ENCODE data around the gene POLR3H. TPM values are rescaled to one million over a fixed set of nuclear protein-coding genes. Genes with fewer than 3 reads are reported as not detected.

The POLR3H gene
- total RNA-seq, 4 donors from 2014 or later = 20.9 to 28.2 (median 23.0) TPM

DNA sequence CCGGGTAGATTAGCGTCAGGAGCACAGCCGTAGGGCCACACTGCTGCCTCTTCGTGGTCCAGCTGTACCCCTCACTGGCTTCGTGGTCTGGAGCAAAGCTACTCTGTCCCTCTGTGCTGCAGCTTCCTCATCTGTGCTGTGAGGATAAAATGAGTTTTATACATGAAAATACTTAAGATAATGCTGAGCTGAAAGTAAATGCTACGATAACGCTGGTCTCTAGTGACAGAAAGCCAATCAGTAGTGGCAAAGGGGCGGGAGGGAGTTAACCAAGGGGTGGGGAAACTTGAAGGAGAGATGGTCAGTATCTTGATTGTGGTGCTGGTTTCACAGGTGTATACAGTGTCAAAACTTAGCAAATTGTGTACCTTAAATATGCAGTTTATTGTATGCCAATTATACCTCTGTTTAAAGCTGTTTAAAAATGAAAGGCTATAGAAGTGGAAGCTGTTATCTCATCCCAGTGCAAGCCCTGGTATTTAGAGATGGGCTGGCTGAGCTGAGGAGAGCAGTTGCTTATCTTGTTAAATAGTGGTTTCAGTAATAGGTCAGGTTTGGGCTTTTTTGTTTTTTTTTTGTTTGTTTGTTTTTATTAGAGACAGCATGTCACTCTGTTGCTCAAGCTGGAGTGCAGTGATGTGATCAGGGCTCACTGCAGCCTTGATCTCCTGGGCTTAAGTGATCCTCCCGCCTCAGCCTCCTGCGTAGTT, 38.6 kb downstream of the POLR3H start:
- WGBS = 92% methylated on average over 10 of the region's 10 CpGs
- peaks cover 20 to 96% (median 77%) of the 10 kb centered on the region in 4 donors for H3K36me3 ChIP-seq
- intact Hi-C loops (cut with DNase I) = no loop called here
- H3K9me3 ChIP-seq = no peaks in the 10 kb centered on the region
- DNase-seq (ENCODE audit: extremely low spot score) = no peak
- TF ChIP-seq POLR2A (IDR thresholded peaks at IDR 0.05; ENCODE audit: low read depth) (no peak), POLR2AphosphoS5 (IDR thresholded peaks at IDR 0.05) (no peak), EP300 (IDR thresholded peaks at IDR 0.05) (no peak)
- TF ChIP-seq, protein P1, sequence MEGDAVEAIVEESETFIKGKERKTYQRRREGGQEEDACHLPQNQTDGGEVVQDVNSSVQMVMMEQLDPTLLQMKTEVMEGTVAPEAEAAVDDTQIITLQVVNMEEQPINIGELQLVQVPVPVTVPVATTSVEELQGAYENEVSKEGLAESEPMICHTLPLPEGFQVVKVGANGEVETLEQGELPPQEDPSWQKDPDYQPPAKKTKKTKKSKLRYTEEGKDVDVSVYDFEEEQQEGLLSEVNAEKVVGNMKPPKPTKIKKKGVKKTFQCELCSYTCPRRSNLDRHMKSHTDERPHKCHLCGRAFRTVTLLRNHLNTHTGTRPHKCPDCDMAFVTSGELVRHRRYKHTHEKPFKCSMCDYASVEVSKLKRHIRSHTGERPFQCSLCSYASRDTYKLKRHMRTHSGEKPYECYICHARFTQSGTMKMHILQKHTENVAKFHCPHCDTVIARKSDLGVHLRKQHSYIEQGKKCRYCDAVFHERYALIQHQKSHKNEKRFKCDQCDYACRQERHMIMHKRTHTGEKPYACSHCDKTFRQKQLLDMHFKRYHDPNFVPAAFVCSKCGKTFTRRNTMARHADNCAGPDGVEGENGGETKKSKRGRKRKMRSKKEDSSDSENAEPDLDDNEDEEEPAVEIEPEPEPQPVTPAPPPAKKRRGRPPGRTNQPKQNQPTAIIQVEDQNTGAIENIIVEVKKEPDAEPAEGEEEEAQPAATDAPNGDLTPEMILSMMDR (IDR thresholded peaks at IDR 0.05) = no peak
- no peak overlapping the region for H3K4me3 ChIP-seq
- no peaks in the 10 kb centered on the region for H3K27me3 ChIP-seq
- H3K27ac ChIP-seq (replicated peaks in 1 of 4) = peak overlapping the region in 3 of 4 donors; percentile 25 to 56 (median 39)
- peaks cover 46 to 62% (median 51%) of the 10 kb centered on the region in 4 donors for H3K4me1 ChIP-seq

DNA sequence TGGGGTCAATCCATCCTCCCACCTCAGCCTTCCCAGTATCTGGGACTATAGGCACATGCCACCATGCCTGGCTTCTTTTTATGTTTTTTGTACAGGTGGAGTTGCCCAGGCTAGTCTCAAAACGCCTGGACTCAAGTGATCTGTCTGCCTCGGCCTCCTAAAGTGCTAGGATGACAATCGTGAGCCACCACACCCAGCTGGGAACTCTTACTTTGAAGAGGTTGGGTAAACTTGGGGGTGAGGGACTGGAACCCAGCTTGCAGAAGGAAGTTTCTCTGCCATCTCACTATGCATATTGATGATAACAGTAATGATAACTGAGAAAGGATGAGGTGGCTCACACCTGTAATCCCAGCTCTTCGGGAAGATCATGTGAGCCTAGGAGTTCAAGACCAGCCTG, 39.5 kb downstream of the POLR3H start:
- peaks cover 23 to 96% (median 77%) of the 10 kb centered on the region in 4 donors for H3K36me3 ChIP-seq
- H3K27ac ChIP-seq (replicated peaks in 1 of 4) = peak overlapping the region in 3 of 4 donors; percentile 17 to 57 (median 56)
- H3K9me3 ChIP-seq = no peaks in the 10 kb centered on the region
- H3K4me1 ChIP-seq = peaks cover 45 to 55% (median 51%) of the 10 kb centered on the region in 4 donors
- DNase-seq (ENCODE audit: extremely low spot score) = no peak
- TF ChIP-seq, protein P1 (IDR thresholded peaks at IDR 0.05) = no peak
- no peak for TF ChIP-seq POLR2A (IDR thresholded peaks at IDR 0.05; ENCODE audit: low read depth)
- TF ChIP-seq EP300 (IDR thresholded peaks at IDR 0.05) = no peak
- no peak for TF ChIP-seq POLR2AphosphoS5 (IDR thresholded peaks at IDR 0.05)
- no peak overlapping the region for H3K4me3 ChIP-seq
- no peaks in the 10 kb centered on the region for H3K27me3 ChIP-seq
- intact Hi-C loops (cut with DNase I) = no loop called here
- WGBS = 90% methylated on average over 4 of the region's 4 CpGs

DNA sequence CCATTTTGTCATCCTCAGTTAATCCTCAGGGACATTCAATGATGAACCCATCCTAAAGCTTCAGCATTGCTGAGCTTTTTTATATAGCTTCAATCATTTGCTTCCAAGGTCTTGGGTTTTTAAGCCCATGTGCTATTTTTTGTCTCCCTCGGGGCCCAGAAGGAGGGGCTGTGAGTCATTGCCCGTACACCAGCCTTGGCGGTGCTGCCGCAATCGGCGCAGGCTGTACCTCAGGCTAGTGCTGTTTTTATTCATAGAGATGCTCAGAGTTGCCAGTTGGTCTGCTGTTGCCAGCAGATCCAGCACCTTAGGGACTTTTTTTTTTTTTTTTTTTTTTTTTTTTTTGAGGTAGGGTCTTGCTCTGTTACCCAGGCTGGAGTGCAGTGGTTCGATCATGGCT, 39.9 kb downstream of the POLR3H start:
- WGBS = 67% methylated on average over 7 of the region's 7 CpGs
- intact Hi-C loops (cut with DNase I) = no loop called here
- DNase-seq (ENCODE audit: extremely low spot score) = no peak
- H3K27ac ChIP-seq (replicated peaks in 1 of 4) = peak overlapping the region; percentile 32 to 57 (median 56)
- H3K27me3 ChIP-seq = no peaks in the 10 kb centered on the region
- no peak overlapping the region for H3K4me3 ChIP-seq
- H3K4me1 ChIP-seq = peaks cover 48 to 57% (median 53%) of the 10 kb centered on the region in 4 donors
- TF ChIP-seq POLR2AphosphoS5 (IDR thresholded peaks at IDR 0.05) = peak; percentile 33 to 47
- TF ChIP-seq, protein P1 (IDR thresholded peaks at IDR 0.05) = no peak
- no peaks in the 10 kb centered on the region for H3K9me3 ChIP-seq
- H3K36me3 ChIP-seq = peaks cover 26 to 96% (median 78%) of the 10 kb centered on the region in 4 donors

DNA sequence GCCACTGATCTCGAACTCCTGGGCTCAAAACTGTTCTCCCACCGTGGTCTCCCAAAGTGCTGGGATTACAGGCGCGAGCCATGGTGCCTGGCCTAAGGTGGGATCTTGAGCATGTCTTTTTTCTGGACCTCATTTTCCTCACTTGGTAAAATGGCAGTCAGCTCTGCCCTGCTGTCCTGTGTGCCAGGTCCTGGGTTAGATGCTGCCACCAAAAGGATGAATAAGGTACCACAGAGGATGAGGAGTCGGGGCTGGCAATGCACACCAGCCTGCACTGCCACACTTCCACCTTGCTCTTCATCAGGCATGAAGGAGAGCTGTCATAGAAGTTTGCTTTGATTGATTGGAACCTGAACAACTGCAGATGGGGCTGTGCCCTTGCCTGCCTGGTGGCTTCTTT, 43.1 kb downstream of the POLR3H start:
- no peaks in the 10 kb centered on the region for H3K27me3 ChIP-seq
- H3K9me3 ChIP-seq = no peaks in the 10 kb centered on the region
- no peak for DNase-seq (ENCODE audit: extremely low spot score)
- 88% methylated on average over 5 of the region's 5 CpGs for WGBS
- intact Hi-C loops (cut with DNase I) = no loop called here
- TF ChIP-seq EP300 (IDR thresholded peaks at IDR 0.05) (no peak), POLR2AphosphoS5 (IDR thresholded peaks at IDR 0.05) (no peak)
- TF ChIP-seq, protein P1 (IDR thresholded peaks at IDR 0.05) = peak in 1 of 3 experiments; percentile 42
- H3K36me3 ChIP-seq = peaks cover 16 to 72% (median 59%) of the 10 kb centered on the region in 4 donors
- peaks cover 42 to 58% (median 43%) of the 10 kb centered on the region in 4 donors for H3K4me1 ChIP-seq
- no peak overlapping the region for H3K4me3 ChIP-seq
- peak overlapping the region in 3 of 4 donors; percentile 28 to 41 (median 41) for H3K27ac ChIP-seq (replicated peaks in 1 of 4)
